Nephron progenitor cell (in vitro differentiated cells): Measurements from ENCODE around the gene PRKCA.

Source experiments
- DNase-seq: peaks from one replicate; pipeline ENCODE4 v3.0.0; 2021
- H3K27ac Mint-ChIP-seq: 2 replicates; pipeline ENCODE4 v1.8.0; 2021; ENCODE audit warnings: mild to moderate bottlenecking, moderate library complexity, mixed read lengths
- H3K27me3 Mint-ChIP-seq: 2 replicates; pipeline ENCODE4 v1.8.0; 2021; ENCODE audit warnings: mild to moderate bottlenecking, low read depth, mixed read lengths; ENCODE audit not compliant: poor library complexity
- H3K36me3 Mint-ChIP-seq: 2 replicates; pipeline ENCODE4 v1.8.0; 2021; ENCODE audit warnings: low read depth, mixed read lengths
- H3K4me1 Mint-ChIP-seq: 2 replicates; pipeline ENCODE4 v1.8.0; 2021; ENCODE audit warnings: mixed read lengths
- H3K4me3 Mint-ChIP-seq: 2 replicates; pipeline ENCODE4 v1.8.0; 2021; ENCODE audit warnings: mild to moderate bottlenecking, moderate library complexity, mixed read lengths
- H3K9me3 Mint-ChIP-seq: 2 replicates; pipeline ENCODE4 v1.8.0; 2021; ENCODE audit warnings: mild to moderate bottlenecking, moderate library complexity, mixed read lengths
- CTCF ChIP-seq: fragments of 200-600 bp; sonication (generic); IDR thresholded peaks from 2 replicates; pipeline ENCODE4 v1.5.0; 2021; ENCODE audit warnings: antibody characterized with exemption

Gene PRKCA

DNA sequence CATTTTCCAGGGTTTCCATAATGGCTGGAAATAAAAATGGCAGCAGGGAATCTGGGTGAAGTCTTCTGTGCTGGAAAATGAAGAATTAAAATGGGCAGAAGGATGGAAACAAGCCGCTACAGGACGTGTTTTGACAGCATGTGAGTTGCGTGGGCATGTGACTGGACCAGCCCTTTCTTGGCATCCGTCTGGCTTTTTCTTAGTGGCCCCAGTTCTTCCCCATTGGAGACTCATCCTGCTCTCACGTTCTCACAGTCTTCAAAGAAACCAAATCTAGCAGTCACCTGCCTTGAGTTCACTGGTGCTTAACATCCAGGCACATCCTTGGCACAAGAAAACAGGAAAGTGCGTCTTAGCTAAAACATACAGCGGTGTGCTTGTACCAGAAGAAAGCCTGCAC is 352.4 kb downstream of the PRKCA start:
- Mint-ChIP-seq H3K4me3 (no peak overlapping the region), H3K4me1 (peaks cover 5% of the 10 kb centered on the region), H3K36me3 (peaks cover 4% of the 10 kb centered on the region), H3K27me3 (peaks cover 3% of the 10 kb centered on the region), H3K9me3 (no peaks in the 10 kb centered on the region), H3K27ac (no peak overlapping the region)
- no peak for TF ChIP-seq CTCF
- DNase-seq, result no peak

DNA sequence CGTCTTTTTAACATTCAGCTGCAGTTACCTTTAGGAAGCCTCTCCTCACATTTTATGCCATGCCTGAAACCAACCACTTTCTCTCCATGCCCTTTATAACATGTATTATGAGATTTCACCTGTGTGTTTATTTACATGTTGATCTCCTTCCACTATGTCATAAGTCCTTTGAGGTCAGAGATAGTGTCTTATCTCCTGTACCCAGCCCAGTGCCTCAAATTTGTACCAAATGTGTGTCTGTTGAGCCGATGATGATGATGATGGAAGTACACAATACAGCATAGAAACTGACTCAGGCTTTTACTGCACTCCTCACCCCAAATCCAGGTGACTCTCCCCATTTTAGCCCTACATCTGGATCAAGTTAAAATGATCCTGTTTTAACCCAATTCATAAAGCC is 353.0 kb downstream of the PRKCA start:
- peaks cover 4% of the 10 kb centered on the region for H3K36me3 Mint-ChIP-seq
- H3K27ac Mint-ChIP-seq, result no peak overlapping the region
- DNase-seq, result no peak
- H3K9me3 Mint-ChIP-seq, result no peaks in the 10 kb centered on the region
- H3K4me3 Mint-ChIP-seq, result no peak overlapping the region
- H3K27me3 Mint-ChIP-seq, result no peaks in the 10 kb centered on the region
- TF ChIP-seq CTCF, result no peak
- H3K4me1 Mint-ChIP-seq, result peaks cover 5% of the 10 kb centered on the region

DNA sequence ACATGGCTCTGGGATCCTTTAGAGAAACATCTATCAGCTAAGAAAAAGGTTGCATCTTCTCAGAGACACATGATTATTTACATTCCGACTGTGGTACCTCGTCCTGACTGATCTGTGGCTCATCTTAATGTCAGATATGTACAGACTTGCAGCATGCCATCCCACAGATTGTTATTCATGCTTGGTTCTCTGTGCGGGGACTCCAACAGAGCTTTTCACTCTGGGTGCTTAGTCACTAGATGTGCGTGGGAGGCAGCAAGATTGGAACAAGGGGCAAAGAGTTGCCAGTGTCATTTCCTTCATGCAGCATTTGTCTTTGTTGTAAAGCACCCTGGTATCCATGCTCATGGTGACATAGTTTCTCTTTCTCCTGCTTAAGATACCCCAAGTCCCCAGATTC is 353.4 kb downstream of the PRKCA start:
- TF ChIP-seq CTCF, result no peak
- no peak for DNase-seq
- peaks cover 6% of the 10 kb centered on the region for H3K4me1 Mint-ChIP-seq
- H3K27me3 Mint-ChIP-seq, result no peaks in the 10 kb centered on the region
- H3K4me3 Mint-ChIP-seq, result no peak overlapping the region
- no peak overlapping the region for H3K27ac Mint-ChIP-seq
- no peaks in the 10 kb centered on the region for H3K9me3 Mint-ChIP-seq
- H3K36me3 Mint-ChIP-seq, result peaks cover 4% of the 10 kb centered on the region

DNA sequence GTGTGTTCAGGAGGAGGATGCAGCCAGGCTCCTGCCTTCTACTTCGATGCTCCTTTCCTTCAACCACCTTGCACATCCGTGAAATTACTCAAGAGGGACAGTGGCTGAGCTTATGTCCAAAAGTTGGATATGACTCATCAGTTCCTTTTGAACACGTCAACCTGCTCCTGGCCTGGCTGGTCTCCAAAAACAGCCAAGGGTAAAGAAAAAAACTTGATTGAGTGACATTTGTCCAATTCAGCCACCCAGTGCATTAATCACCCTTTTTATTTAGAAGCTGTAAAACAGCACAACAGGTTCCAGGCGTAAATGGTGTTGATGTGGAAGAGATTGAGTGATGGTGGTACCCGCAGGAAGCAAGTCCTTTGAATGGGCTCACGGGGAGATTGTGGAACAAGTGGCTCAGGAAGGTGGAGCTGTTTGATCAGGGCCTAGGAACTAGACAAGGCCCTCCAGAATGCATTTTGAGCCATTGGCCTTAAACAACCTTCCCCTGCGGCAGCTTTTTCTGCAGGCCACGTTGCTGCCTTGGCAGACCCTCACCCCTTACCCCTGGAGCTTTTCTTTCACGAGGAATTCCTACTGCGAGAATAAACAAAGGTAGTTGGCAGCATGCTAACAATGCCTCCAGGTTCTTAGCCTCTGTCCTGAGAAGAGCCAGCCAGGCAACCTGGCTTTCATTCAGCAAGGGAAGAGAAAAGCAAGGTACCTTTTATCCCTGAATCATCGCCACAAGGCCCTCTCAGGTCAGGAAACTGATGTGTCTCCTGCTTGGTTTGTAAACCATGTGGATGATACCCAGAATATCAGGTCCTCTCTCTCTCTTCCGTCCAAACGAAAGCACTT is 359.2 kb downstream of the PRKCA start:
- no peaks in the 10 kb centered on the region for H3K9me3 Mint-ChIP-seq
- no peak overlapping the region for H3K27ac Mint-ChIP-seq
- peaks cover 12% of the 10 kb centered on the region for H3K4me1 Mint-ChIP-seq
- no peak for TF ChIP-seq CTCF
- no peak for DNase-seq
- no peak overlapping the region for H3K4me3 Mint-ChIP-seq
- peaks cover 4% of the 10 kb centered on the region for H3K36me3 Mint-ChIP-seq
- no peaks in the 10 kb centered on the region for H3K27me3 Mint-ChIP-seq

DNA sequence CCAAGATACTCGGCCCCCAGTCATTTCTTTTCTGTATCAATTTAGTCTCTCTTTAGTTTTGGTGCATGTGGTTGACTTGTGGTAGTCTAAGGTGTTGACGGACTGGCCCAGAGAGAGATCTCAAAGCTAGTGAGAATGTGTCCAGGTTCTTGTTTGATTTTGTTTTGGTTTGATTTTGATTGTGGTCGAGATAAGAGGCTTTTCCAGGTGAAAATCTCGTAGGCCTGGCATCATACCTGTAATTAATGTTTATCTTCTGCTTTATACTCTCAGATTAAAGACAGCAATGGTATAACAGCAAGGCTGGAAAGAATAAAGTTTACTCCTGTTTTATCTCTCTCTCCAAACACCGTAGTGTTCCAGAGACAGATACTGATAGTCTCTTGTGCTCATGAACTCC is 360.1 kb downstream of the PRKCA start:
- no peak for TF ChIP-seq CTCF
- Mint-ChIP-seq H3K9me3 (no peaks in the 10 kb centered on the region), H3K36me3 (peaks cover 4% of the 10 kb centered on the region), H3K4me3 (no peak overlapping the region), H3K4me1 (peaks cover 12% of the 10 kb centered on the region), H3K27me3 (no peaks in the 10 kb centered on the region), H3K27ac (no peak overlapping the region)
- DNase-seq, result no peak

- peaks cover 3% of the 10 kb centered on the region for H3K36me3 Mint-ChIP-seq
- H3K4me3 Mint-ChIP-seq, result no peak overlapping the region
- DNase-seq, result no peak
- peaks cover 2% of the 10 kb centered on the region for H3K9me3 Mint-ChIP-seq
- H3K27me3 Mint-ChIP-seq, result no peaks in the 10 kb centered on the region
- peaks cover 12% of the 10 kb centered on the region for H3K4me1 Mint-ChIP-seq
- no peak for TF ChIP-seq CTCF
- H3K27ac Mint-ChIP-seq, result no peak overlapping the region
Observed at GRCh38 chr17:66663041-66663606, 360.7 kb downstream of the PRKCA start.
